ENCODE results near the gene SELPLG.

SELPLG gene

DNA sequence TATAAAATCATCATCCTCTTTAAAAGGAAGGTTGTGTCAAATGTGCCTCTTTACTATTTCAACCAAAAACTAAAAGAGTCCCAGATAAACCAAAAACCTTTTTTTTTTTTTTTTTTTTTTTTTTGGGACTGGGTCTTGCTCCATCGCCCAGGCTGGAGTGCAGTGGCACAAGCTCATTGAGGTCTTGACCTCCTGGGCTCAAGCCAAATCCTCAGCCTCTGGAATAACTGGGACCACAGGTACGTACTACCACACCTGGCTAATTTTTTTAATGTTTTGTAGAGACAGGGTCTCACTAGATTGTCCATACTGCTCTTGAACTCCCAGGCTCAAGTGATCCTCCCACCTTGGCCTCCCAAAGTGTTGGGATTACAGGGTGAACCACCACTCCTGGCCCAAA lies 16.4 kb upstream of the SELPLG start:
- H3K27ac ChIP-seq, result no peak overlapping the region
- TF ChIP-seq, protein P1, sequence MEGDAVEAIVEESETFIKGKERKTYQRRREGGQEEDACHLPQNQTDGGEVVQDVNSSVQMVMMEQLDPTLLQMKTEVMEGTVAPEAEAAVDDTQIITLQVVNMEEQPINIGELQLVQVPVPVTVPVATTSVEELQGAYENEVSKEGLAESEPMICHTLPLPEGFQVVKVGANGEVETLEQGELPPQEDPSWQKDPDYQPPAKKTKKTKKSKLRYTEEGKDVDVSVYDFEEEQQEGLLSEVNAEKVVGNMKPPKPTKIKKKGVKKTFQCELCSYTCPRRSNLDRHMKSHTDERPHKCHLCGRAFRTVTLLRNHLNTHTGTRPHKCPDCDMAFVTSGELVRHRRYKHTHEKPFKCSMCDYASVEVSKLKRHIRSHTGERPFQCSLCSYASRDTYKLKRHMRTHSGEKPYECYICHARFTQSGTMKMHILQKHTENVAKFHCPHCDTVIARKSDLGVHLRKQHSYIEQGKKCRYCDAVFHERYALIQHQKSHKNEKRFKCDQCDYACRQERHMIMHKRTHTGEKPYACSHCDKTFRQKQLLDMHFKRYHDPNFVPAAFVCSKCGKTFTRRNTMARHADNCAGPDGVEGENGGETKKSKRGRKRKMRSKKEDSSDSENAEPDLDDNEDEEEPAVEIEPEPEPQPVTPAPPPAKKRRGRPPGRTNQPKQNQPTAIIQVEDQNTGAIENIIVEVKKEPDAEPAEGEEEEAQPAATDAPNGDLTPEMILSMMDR (IDR thresholded peaks at IDR 0.05; ENCODE audit: low read depth, low read length), result no peak
- no peak overlapping the region for H3K4me3 ChIP-seq (ENCODE audit: low read depth, low read length)
- H3K36me3 ChIP-seq, result peaks cover 58% of the 10 kb centered on the region
- H3K9me3 ChIP-seq (ENCODE audit: severe bottlenecking), result no peaks in the 10 kb centered on the region
- no peak for DNase-seq
- no peaks in the 10 kb centered on the region for H3K27me3 ChIP-seq (ENCODE audit: insufficient read depth, low read depth, severe bottlenecking)

DNA sequence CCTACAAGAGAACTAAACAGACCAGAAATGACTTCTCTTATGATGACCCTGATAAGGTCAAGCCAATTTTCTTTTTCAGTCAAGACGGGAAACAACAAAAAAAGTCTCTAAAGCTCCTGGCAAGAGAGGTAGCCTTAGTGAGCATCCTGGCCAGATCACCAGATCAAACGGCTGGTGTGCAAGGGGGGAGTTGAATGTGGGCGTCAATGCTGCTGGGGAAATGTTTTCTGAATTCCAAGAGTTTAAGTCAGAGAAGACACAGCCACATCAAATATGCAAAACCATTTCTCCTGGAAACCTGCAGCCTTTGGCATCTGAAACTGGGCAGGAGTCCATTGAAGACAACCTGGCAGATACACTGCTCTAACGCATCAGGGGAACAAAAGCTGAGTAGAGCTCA lies 16.0 kb upstream of the SELPLG start:
- H3K9me3 ChIP-seq (ENCODE audit: severe bottlenecking), result no peaks in the 10 kb centered on the region
- H3K4me3 ChIP-seq (ENCODE audit: low read depth, low read length), result no peak overlapping the region
- TF ChIP-seq, protein P1 (IDR thresholded peaks at IDR 0.05; ENCODE audit: low read depth, low read length), result no peak
- no peaks in the 10 kb centered on the region for H3K27me3 ChIP-seq (ENCODE audit: insufficient read depth, low read depth, severe bottlenecking)
- DNase-seq, result no peak
- no peak overlapping the region for H3K27ac ChIP-seq
- peaks cover 58% of the 10 kb centered on the region for H3K36me3 ChIP-seq

DNA sequence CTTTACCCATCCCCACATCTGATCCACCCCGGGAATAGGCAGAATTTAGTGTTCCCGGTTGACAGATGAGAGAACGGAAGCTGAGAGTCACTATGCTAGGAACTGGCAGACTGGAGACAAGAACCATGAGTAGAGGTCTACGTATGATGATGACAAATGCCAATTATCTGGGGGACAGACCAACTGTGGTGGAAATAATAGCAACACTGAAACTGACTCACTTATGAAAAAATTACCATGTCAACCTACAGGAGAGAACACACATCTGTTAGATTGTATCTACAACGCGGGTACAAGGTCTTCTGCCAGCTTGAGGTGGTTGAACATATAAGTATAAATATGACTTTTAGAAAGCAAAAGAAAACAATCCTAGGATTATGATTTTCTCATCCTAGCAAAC lies 15.4 kb upstream of the SELPLG start:
- no peak overlapping the region for H3K4me3 ChIP-seq (ENCODE audit: low read depth, low read length)
- TF ChIP-seq, protein P1 (IDR thresholded peaks at IDR 0.05; ENCODE audit: low read depth, low read length), result no peak
- no peak for DNase-seq
- H3K9me3 ChIP-seq (ENCODE audit: severe bottlenecking), result no peaks in the 10 kb centered on the region
- H3K27me3 ChIP-seq (ENCODE audit: insufficient read depth, low read depth, severe bottlenecking), result no peaks in the 10 kb centered on the region
- no peak overlapping the region for H3K27ac ChIP-seq
- peaks cover 57% of the 10 kb centered on the region for H3K36me3 ChIP-seq

DNA sequence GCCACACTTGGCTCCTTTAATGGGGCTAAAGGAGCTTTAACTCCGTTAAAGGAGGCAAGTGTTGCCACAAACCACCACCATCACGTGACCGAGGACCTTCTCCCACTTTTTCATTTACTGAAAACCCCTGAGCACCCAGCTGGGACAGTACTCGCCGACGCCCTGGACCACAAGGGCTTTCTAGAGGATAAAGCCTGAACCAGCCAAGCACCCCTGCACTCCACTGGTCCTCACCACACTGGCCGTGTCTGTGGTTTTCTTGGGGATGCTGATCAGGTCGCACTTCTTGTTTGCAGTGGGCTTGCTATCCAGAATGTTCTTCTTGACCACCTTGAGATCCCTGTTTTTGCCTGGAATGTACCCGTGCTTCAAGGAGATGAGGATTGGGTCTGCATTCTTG lies 14.7 kb upstream of the SELPLG start:
- Histone ChIP-seq H3K27me3 (ENCODE audit: insufficient read depth, low read depth, severe bottlenecking) (no peaks in the 10 kb centered on the region), H3K4me3 (ENCODE audit: low read depth, low read length) (no peak overlapping the region), H3K36me3 (peaks cover 55% of the 10 kb centered on the region), H3K27ac (no peak overlapping the region), H3K9me3 (ENCODE audit: severe bottlenecking) (no peaks in the 10 kb centered on the region)
- TF ChIP-seq, protein P1 (IDR thresholded peaks at IDR 0.05; ENCODE audit: low read depth, low read length), result no peak
- DNase-seq, result no peak

DNA sequence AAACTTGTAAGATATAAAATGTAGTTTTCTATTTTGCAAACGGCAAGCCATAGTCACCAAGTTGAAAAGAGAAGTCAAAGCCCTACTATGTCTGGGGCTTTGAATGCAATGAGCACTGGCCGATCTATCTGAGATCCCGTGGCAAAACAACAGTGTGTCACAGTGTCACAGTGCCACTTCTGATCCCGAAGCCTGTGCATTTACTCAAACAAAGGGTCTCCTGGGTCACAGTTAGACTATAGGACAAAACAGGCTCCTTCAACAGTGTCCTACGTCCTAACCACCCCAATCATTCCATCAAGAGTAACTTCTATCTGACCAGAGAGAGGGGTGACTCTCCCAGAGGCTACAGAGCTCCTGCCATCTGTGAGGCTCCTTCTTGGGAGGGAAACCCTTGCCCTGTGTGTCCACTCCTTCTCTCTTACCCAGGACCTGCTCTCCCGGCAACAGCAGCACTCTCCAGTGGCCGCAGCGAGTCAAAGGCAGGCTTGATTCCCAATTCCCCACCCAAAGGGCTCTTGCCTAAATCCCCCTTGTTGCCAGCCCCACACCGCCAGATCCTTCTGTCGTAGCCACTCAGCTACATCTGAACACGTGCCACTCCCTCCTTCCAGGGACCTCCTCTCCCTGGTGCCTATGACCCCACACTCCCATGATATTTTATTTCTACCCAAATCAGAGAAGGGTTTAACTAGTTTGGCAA lies 14.0 kb upstream of the SELPLG start:
- TF ChIP-seq, protein P1 (IDR thresholded peaks at IDR 0.05; ENCODE audit: low read depth, low read length), result no peak
- no peak for DNase-seq
- H3K36me3 ChIP-seq, result peaks cover 55% of the 10 kb centered on the region
- H3K27me3 ChIP-seq (ENCODE audit: insufficient read depth, low read depth, severe bottlenecking), result no peaks in the 10 kb centered on the region
- H3K27ac ChIP-seq, result no peak overlapping the region
- H3K4me3 ChIP-seq (ENCODE audit: low read depth, low read length), result no peak overlapping the region
- H3K9me3 ChIP-seq (ENCODE audit: severe bottlenecking), result no peaks in the 10 kb centered on the region
